Stimulated activated CD4-positive, alpha-beta T cell treated with anti-CD3 and anti-CD28 coated beads, Interleukin-1b, Interleukin-23, amount 100 ng/mL, for 48 hours (primary cell): ENCODE measurements around the gene CD72.
"Not testable (repeated sequence)": the region's sequence is repeated elsewhere in the genome, so short reads cannot be mapped to it uniquely, and the experiment has no call there.

Experiments
- DNase-seq: peaks from one replicate; pipeline ENCODE4 v3.0.0-alpha.2; 2020

Gene CD72

DNA sequence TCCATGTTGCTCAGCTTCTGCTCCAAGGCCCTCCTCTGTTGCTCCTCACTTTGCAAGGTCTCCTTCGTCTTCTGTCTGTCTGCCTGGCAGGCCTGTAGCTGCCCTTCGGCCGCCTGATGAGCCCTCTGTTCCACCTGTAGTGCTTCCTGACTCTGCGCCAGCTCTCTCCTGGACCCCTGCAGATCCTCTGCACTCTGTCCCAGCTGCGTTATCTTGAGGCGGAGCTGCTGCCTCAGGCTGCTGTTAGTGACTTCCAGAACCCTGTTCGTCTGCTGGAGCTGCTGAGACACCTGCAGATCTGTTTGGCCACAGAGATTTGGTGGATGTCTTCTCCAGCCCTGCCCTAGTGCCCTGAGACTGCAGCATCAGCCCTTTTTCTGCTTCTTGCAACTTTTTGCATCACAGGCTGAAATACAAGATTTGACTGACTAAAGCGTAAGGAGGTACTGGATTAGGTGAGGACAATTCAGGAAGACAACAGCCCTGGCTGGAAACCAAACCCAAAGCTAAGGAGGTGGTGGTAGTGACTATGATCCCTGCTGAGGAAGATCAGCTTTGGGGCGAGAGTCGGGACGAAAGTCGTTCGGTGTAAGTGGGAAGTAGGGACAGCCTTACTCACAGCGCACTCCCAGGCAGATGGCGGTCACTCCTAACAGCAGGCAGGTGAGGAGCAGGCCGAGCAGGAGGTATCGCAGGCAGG, 2.1 kb downstream of the CD72 start:
- DNase-seq, result no peak

DNA sequence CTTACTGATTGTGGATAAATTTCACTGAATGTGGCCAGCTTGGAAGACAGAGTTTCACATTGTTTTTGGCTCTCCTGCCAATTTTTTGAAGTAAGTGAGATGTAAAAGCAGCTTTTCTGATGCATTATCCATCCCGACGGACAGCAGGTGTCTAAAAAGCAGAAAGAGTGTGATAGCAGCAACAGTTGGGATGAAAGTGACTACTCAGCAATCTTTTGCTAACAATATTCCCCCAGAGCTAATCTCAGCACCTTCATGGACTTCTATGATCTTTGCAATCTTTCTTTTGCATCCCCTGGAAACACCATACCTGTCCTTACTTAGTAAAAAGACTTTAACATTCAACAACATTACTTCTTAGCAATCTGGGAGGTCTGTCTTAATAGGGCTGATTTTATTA, 5.4 kb downstream of the CD72 start:
- DNase-seq, result no peak

DNA sequence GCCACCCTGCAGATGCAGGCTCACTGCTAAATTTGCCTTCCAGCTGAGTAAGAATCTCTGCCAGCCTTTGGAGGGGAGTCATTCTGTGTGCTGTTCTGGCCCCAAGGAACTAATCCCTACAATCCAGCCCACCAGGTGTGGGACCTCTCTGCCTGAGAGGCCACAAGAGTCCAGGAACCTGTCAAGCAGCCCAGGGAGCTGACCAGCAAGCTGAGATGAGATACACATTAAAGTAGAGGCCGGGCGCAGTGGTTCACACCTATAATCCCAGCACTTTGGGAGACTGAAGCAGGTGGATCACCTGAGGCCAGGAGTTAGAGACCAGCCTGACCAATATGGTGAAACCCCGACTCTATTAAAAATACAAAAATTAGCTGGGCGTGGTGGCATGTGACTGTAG, 6.1 kb downstream of the CD72 start:
- DNase-seq, result not testable (repeated sequence)

DNA sequence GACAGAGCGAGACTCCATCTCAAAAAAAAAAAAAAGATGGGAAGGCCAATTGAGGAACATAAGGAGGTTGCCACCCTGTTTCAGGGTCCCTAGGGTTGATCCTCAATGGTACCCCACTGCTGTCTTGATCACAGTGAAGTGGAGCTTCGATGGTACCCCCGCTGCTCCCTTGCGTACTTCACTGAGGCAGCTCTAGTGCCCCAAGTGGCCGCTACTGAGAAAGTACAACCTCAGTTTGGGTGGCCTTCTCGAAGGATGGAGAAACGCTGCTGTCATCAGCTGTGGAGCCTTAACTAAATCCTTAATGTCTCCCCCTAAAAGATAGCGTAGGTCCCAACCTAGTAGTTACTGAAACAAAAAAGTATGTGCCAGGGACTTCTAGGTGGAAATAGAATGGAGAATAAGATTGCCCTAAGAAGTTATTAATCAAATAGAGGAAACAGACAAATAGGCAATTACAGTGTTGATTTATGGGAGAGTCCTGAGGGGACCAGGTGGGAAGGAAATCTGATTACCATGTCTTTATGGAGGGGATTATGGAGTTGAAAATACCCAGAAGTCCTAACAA, 6.9 kb downstream of the CD72 start:
- DNase-seq, result peak; percentile 54

DNA sequence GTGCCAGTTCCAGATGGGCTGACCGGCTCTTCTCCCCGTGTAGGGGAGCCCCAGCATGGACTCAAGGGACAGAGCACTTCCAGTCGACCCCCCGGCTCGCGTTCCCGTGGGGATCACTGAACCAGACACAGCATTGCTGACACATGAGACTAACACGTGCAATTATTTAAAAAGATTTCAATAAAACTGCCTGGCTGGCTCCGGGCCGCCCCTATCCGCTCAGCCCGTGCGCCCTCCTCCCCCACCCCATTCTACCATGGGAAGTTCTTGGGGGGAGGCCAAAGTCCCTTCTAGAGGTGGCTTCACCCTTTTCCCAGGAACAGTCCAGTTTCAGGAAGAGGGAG, 8.4 kb downstream of the CD72 start:
- no peak for DNase-seq

DNA sequence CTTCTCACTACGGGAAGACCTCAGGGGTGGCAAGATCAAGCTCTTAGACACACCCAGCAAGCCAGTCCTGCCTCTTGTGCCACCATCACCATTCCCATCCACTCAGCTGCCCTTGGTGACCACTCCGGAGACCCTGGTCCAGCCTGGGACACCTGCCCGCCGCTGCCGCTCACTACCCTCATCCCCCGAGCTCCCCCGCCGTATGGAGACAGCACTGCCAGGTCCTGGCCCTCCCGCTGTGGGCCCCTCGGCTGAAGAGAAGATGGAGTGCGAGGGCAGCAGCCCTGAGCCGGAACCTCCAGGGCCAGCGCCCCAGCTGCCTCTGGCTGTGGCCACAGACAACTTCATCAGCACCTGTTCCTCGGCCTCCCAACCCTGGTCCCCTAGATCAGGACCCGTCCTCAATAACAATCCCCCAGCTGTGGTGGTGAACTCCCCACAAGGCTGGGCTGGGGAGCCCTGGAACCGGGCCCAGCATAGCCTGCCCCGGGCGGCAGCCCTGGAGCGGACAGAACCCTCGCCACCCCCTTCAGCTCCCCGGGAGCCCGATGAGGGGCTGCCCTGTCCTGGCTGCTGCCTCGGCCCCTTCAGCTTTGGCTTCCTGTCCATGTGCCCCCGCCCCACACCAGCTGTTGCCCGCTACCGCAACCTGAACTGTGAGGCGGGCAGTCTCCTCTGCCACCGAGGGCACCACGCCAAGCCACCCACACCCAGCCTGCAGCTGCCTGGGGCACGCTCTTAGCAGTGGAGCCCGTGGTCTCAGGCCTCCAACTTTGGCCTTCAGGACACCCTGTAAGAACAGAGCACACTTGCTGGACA, 9.0 kb downstream of the CD72 start:
- no peak for DNase-seq

DNA sequence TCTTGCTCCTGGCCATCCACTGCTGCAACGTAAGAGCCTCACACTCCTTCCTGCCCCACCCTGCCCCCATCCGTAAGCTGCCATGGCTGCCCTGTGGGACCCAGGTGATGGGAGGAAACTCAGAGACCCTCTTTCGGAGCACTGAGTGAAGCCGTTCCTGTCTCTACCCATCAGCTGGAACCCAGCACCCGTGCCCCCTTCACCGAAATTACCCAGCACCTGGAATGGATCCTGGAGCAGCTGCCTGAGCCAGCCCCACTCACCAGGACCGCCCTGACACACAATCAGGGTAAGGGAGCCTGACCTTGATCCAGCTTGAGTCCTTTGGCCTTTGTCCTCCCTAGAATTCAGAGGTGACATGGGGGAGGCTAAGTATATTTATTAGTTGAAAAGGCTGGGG, 10.0 kb downstream of the CD72 start:
- no peak for DNase-seq

DNA sequence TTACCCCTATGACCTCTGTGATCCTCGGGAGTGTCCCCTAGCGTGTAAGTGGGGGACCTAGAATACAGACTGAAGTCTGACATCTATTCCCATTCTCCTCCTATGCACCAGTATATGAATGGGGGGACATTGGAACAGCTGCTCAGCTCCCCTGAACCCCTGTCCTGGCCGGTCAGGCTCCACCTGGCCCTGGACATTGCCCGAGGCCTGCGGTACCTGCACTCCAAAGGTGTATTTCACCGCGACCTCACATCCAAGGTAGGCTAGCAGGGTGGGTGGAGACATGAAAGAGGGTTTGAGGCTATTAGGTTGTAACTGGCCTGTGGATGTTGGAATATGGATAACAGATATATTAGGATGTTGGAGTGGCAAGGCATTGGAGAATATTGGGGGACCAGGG, 11.5 kb downstream of the CD72 start:
- no peak for DNase-seq

DNA sequence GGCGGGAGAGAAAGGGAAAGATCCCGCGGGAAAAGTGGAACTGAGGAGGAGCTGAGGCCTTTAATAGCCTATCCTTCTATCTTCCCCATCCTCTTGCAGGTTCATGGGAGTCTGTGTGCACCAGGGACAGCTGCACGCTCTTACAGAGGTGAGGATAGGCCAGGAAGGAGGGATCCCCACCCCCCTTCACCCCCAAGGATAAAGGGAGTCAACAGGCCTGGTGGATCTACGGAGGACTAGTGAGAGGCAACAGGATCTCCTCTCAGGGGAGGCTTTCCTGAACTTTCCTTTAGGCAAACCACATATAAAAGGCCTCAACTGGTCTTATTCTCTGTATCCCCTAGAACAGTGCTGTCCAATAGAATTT, 12.1 kb downstream of the CD72 start:
- no peak for DNase-seq

DNA sequence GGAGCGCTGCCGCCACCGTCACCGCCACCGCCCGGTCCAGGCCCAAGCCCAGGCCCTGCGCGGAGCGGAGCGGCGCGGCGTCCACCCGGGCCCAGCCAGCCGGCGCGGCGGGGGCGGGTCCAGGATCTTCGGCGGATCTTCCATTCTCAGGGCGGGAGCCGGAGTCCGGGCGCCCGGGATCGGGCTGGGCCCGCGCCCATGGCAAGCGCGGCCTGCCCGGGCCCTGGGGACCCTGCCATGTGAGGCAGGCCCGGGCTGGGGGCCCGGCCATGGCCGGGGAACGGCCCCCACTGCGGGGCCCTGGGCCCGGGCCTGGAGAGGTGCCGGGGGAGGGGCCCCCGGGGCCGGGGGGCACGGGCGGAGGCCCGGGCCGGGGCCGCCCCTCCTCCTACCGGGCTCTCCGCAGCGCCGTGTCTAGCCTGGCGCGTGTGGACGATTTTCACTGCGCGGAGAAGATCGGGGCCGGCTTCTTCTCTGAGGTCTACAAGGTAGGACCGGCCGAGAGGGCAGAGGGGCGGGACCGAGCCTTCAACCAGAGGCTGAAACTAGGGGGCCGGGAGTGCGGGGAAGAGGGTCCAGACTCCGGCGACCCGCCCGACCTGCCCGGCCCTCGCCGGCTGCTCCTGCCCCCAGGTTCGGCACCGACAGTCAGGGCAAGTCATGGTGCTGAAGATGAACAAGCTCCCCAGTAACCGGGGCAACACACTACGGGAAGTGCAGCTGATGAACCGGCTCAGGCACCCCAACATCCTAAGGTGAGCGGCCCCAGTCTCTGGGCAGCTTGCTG, 12.7 kb downstream of the CD72 start:
- peak; percentile 30 for DNase-seq

DNA sequence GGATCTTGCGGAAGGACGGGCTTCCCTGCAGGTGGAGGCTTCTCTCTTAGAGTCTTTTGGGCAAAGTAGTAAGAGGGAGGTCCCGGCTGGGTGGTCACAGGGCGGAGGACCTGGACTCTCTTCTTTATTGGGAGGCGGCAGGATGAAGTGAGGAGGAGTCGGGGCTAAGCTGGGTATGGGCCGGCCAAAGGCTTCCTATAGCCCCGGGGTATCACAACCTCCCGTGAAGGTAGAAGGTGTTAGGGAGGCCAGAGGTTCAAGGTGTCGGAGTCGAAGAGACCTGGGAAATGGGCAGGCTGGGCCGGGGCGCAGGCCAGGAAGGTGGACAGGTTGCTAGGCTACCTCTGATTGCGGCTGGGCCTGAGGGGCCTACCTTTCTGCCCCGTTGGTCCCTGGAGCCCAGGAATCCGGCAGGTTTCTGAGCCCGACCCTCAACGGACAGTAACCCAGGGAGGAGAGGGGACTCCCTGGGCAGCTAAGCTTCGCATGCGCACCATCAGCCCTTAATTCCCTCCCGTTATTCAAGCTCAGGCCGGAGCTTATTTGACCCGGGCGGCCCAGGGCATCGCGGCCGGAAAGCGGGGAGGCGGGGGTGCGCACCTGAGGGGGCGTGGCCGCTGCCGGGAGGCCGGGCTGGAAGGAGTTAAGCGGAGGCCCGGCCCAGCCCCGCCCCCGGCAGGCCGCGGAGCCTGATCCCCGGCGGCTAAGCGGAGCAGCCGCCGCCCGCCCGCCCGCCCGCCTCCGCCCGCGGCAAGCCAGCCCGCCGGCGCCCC, 13.4 kb downstream of the CD72 start, which contains the start of gene TESK1:
Gene TESK1, plus strand, starts transcription at position 685 of the 773 bp plus-strand sequence. CDS start 358 bp downstream, outside the sequence.
- peak; percentile 81 for DNase-seq

DNA sequence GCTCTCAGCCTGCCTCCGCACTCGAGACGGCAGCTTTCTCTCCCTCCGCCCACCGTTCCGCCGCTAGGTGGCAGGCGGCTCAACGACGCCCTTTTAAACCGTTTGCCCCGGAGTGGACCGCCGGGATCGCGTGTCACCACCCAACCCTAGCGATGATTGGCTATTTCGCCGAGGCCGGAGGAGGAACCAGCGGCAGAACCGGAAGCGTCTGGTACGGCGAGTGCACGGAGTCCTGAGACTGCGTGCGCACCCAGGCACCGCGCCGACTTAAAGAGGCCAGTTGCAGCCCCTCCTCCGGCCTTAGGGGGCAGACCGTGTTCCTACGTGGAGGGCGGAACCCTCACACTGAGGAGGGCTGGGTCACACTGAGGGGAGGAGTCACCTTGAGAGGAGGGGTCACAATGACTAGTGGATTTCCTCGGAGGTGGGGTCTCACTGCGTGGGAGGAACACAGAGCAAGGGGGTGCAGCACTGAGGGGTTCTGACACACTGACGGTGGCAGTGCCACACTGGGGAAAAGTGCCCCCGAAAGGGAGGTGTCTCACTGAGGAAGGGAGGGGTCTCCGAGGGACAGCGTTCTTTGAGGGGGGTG, 14.1 kb downstream of the CD72 start:
- peak; percentile 100 for DNase-seq

DNA sequence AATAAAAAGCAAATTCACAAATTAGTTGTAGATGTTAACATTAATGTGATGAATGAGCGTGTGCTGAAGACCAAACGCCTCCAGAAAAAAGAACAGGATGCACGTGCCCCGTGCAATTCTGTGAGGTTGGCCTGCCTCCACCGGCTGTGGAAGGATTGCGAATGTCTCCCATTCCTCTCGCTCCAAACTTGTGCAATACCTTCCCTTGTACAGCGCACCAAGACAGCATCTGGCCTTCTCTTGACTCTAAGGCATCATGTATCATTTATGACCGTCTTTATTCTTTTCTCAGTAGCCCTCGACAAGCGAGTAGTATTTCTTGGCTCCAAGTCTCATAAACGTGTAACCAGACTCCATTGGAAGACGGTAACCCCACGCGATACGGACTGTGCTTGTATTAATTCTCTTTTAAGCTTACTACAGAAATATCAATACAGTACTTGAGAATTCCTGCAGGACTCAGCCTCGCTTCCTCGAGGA, 14.7 kb downstream of the CD72 start:
- no peak for DNase-seq

DNA sequence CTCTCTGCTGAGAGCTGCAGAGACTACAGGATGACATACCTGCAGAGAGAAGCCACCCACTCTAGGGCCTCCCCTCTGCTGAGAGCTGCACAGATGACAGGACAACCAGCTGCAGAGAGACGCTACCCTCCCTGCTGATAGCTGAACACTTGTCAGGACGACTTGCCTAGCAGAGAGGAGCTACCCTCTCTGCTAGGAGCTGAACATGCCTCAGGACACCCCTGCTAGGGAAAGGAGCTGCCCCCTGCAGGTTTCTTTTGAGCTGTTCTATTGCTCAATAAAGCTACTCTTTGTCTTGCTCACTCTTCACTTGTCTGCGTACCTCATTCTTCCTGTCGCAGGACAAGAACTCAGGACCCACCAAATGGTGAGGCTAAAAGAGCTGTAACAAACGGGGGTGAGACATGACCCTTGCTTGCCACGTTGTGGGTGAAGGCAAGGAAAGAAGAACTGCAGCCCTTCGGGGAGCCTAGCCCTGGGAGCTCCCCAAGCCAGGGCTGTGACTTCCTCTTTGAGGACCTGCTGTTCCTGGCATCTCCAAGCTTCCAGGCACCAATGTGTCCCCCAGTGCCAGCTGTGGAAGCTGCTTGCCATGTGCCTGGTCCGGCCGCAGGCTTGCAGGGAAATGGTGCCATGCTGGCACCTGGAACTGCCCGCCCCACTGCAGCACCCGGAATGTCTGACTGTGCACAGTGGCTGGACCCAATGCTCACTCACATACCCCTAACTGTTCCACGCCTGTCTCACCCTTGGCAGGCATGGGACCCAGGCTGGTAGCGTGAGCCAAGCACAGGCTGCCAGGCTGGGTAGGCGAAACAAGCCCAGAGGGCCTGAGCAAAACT, 18.2 kb downstream of the CD72 start:
- DNase-seq, result no peak

DNA sequence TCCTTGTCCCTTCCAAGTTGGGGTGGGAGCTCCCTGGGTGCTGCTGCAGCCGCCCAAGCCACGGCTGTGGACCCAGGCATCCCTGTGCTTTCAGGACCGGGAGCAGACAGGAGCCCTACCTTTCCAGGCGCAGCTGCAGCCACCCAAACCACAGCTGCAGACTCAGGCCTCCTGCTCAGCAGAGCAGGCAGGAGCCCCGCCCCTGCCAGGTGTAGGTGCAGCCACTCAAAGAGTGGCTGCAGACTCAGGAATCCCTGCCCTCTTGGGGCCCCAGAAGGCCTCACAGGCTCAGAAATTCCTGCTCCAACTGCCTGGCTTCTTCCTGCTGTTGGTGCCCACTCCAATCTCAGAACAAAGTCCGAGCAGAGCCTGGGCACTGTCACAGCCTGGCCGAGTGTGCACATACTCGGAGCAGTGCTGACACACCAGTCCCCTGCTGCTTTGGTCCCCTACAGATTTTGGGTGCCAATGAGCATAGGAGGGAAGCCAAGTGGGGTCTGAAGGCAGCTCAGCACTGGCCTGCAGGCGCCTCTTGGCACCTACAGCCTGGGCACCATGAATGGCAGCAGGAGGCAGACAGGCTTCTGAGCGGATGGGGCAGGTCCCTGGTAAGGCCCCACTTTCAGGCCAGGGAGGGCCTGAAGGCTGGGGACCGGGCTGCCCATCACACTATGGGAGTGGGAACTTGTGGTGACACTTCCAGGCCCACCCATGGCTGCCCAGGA, 19.2 kb downstream of the CD72 start:
- DNase-seq, result no peak

DNA sequence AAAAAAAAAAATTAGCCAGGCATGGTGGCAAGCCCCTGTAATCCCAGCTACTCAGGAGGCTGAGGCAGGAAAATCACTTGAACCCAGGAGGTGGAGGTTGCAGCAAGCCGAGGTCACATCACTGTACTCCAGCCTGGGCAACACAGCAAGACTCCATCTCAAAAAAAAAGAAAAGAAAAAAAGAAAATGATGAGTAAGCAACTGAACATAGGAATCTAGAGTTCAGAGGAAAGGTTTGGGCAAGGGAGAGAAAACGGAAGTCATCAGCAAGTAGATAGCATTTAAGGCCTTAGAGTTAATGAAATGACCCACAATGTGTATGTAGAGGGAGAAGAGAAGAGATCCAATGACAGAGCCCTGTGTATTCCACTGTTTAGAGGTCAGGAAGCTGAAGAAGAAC, 21.3 kb downstream of the CD72 start:
- DNase-seq, result not testable (repeated sequence)

DNA sequence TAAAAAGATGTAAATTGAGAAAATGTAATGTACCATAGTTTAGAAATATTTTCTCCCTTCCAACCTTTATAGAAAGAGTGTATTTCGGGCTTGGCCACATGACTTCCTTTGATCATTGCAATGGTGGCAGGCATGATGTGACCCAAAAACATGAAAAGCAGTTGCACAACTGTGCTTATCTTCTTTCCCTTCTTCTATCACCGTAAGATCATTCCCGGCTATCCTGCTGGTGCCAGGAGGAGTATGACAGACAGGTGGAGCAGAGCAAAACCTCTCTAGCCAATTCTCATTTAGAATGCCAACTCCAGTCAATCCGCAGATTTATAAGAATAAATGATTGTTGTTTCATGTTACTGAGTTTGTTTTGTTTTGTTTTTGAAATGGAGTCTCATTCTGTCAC, 23.7 kb downstream of the CD72 start:
- DNase-seq, result no peak

DNA sequence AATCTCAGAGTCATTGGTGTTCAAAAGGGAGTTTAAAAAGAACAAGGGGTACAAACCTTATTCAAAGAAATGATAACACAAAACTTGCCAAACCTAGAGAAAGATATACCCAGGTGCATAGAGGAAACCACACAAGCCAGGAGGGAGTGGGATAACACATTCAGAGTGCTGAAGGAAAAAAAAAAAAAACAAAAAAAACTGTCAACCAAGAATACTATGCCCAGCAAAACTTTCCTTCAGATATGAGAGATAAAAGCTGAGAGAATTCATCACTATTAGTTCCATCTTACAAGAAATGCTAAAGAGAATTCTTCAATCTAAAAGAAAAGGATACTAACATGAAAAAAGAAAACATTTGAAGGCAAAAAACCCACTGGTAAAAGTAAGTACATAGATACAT, 24.6 kb downstream of the CD72 start:
- no peak for DNase-seq

DNA sequence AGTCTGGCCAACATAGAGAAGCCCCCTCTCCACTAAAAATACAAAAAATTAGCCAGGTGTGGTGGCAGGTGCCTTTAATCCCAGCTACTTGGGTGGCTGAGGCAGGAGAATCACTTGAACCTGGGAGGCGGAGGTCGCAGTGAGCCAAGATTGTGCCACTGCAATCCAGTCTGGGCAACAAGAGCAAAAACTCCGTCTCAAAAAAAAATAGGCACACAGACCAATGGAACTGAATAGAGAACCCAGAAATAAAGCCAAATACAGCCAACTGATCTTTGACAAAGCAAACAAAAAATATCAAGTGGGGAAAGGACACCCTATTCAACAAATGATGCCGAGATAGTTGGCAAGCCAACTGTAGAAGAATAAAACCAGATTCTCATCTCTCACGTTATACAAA, 29.7 kb downstream of the CD72 start:
- not testable (repeated sequence) for DNase-seq

DNA sequence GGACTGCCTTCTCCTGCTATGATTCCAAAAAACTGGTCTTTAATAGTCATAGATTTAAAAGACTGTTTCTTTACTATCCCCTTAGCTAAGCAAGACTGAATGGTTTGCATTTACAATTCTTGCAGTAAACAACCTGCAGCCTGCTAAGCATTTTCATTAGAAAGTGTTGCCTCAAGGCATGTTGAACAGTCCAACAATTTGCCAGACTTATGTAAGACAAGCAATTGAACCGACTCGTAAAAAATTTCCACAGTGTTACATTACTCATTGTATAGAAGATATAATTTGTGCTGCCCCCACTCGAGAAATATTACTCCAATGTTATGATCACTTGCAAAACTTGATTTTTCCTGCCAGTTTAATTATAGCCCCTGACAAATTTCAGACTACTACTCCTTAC, 33.5 kb downstream of the CD72 start:
- DNase-seq, result not testable (repeated sequence)
